ENCODE data around the gene SLC34A2. TPM values are rescaled to one million over a fixed set of nuclear protein-coding genes. Genes with fewer than 3 reads are reported as not detected.
"Not testable (repeated sequence)": the region's sequence is repeated elsewhere in the genome, so short reads cannot be mapped to it uniquely, and the experiment has no call there.

SLC34A2 gene
- total RNA-seq, 1 experiment from 2014 or later, result 0.77 TPM

- intact Hi-C loops (cut with micrococcal nuclease; ENCODE audit: unreplicated experiment), result no loop called here
- Histone ChIP-seq H3K4me3 (ENCODE audit: low read depth in 2 of 2, low read length in 2 of 2) (no peak overlapping the region), H3K9me3 (ENCODE audit: control insufficient read depth, insufficient read depth, low read depth, low read length) (no peaks in the 10 kb centered on the region), H3K4me1 (ENCODE audit: control insufficient read depth, insufficient read depth, low read length) (no peaks in the 10 kb centered on the region), H3K27ac (ENCODE audit: low read length) (no peak overlapping the region), H3K27me3 (ENCODE audit: control insufficient read depth, insufficient read depth, low read length) (no peaks in the 10 kb centered on the region), H3K36me3 (ENCODE audit: control insufficient read depth, insufficient read depth, low read length) (no peaks in the 10 kb centered on the region)
- ATAC-seq, result no peak
- no peak for DNase-seq (ENCODE audit: low read depth, low spot score)
- no TSS peak for BruUV-seq (replicated peaks)
- CTCF ChIA-PET, result no interaction called here
- in situ Hi-C loops (cut with HindIII; ENCODE audit: low pct_unique_long_range_greater_than_20kb, low sequenced_read_pairs), result no loop called here
- no peak for TF ChIP-seq TCF7L2 (IDR thresholded peaks at IDR 0.05; ENCODE audit: low read depth, low read length)
- TF ChIP-seq SIN3A (IDR thresholded peaks at IDR 0.05; ENCODE audit: borderline replicate concordance, insufficient read depth, low read depth, low read length), result no peak
- no peak for TF ChIP-seq REST (IDR thresholded peaks at IDR 0.05; ENCODE audit: insufficient read depth in 1 of 2, low read depth in 2 of 2, low read length in 1 of 2)
- no peak for TF ChIP-seq CTCF (IDR thresholded peaks at IDR 0.05)
- TF ChIP-seq POLR2AphosphoS5 (IDR thresholded peaks at IDR 0.05; ENCODE audit: low read depth, low read length), result no peak
- POLR2A ChIA-PET, result no interaction called here
Observed at GRCh38 chr4:25609976-25610375, 45.7 kb upstream of the SLC34A2 start.

- POLR2A ChIA-PET; H3K27me3 ChIP-seq (ENCODE audit: control insufficient read depth, insufficient read depth, low read length); H3K9me3 ChIP-seq (ENCODE audit: control insufficient read depth, insufficient read depth, low read depth, low read length); CTCF ChIA-PET; in situ Hi-C loops (cut with HindIII; ENCODE audit: low pct_unique_long_range_greater_than_20kb, low sequenced_read_pairs); DNase-seq (ENCODE audit: low read depth, low spot score); H3K4me1 ChIP-seq (ENCODE audit: control insufficient read depth, insufficient read depth, low read length); ATAC-seq; BruUV-seq (replicated peaks); H3K36me3 ChIP-seq (ENCODE audit: control insufficient read depth, insufficient read depth, low read length); intact Hi-C loops (cut with micrococcal nuclease; ENCODE audit: unreplicated experiment); H3K4me3 ChIP-seq (ENCODE audit: low read depth in 2 of 2, low read length in 2 of 2); H3K27ac ChIP-seq (ENCODE audit: low read length): not testable (repeated sequence)
Observed at GRCh38 chr4:25613613-25614012, 42.0 kb upstream of the SLC34A2 start.

GRCh38 chr4:25614807-25615206 lies 40.8 kb upstream of the SLC34A2 start:
- H3K4me3 ChIP-seq (ENCODE audit: low read depth in 2 of 2, low read length in 2 of 2), result no peak overlapping the region
- CTCF ChIA-PET, result no interaction called here
- no peaks in the 10 kb centered on the region for H3K27me3 ChIP-seq (ENCODE audit: control insufficient read depth, insufficient read depth, low read length)
- no peaks in the 10 kb centered on the region for H3K4me1 ChIP-seq (ENCODE audit: control insufficient read depth, insufficient read depth, low read length)
- in situ Hi-C loops (cut with HindIII; ENCODE audit: low pct_unique_long_range_greater_than_20kb, low sequenced_read_pairs), result no loop called here
- DNase-seq (ENCODE audit: low read depth, low spot score) (no peak), ATAC-seq (no peak)
- H3K27ac ChIP-seq (ENCODE audit: low read length), result no peak overlapping the region
- no peaks in the 10 kb centered on the region for H3K36me3 ChIP-seq (ENCODE audit: control insufficient read depth, insufficient read depth, low read length)
- POLR2A ChIA-PET, result no interaction called here
- TF ChIP-seq REST (IDR thresholded peaks at IDR 0.05; ENCODE audit: insufficient read depth in 1 of 2, low read depth in 2 of 2, low read length in 1 of 2) (no peak), POLR2AphosphoS5 (IDR thresholded peaks at IDR 0.05; ENCODE audit: low read depth, low read length) (no peak), TCF7L2 (IDR thresholded peaks at IDR 0.05; ENCODE audit: low read depth, low read length) (no peak), SIN3A (IDR thresholded peaks at IDR 0.05; ENCODE audit: borderline replicate concordance, insufficient read depth, low read depth, low read length) (no peak), CTCF (IDR thresholded peaks at IDR 0.05) (no peak)
- BruUV-seq (replicated peaks), result no TSS peak
- H3K9me3 ChIP-seq (ENCODE audit: control insufficient read depth, insufficient read depth, low read depth, low read length), result no peaks in the 10 kb centered on the region
- intact Hi-C loops (cut with micrococcal nuclease; ENCODE audit: unreplicated experiment), result no loop called here

Measured in Panc1 (cell line).